ENCODE measurements around the gene GFER. TPM values are rescaled to one million over a fixed set of nuclear protein-coding genes. Genes with fewer than 3 reads are reported as not detected.

GFER gene
- total and polyA plus RNA-seq, 2 of the 8 experiments (the other 6 are each of a cell fraction or from before 2014, with no cell fraction given): 17.7 to 37.9 TPM

DNA sequence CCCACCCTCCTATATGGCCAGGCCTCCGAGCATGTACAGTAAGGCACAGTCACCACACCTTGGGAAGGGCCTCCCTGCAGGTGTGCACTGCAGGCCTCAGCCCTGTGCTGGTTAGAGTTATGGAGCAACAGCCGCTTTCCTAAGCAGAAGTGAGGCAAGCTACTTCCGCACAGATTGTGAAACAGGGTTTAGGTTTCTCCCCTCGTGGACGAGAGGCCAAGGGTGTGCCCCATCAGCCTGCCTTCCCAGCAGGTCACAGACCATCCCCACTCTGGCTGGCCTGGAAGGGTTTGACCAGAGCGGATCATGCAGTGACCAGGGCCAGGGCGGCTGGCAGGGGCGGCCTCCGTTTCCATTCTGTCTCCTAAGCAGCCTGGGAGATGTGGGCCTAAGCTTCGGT lies 45.7 kb upstream of the GFER start:
- Histone ChIP-seq H2BK20ac (ENCODE audit: low read length) (no peak overlapping the region), H3K9ac (replicated peaks in 1 of 4; ENCODE audit: extremely low read depth in 1 of 4, low read depth in 3 of 4, low read length in 3 of 4) (no peak overlapping the region), H3K79me1 (ENCODE audit: low read depth, low read length) (no peaks in the 10 kb centered on the region), H3K9me3 (ENCODE audit: insufficient read depth in 2 of 2, low read depth in 1 of 2, low read length in 1 of 2) (no peaks in the 10 kb centered on the region), H4K5ac (ENCODE audit: insufficient read length, low read depth, low read length) (no peak overlapping the region), H4K91ac (replicated peaks; ENCODE audit: insufficient read length, low read length) (no peak overlapping the region), H2BK12ac (ENCODE audit: low read depth, low read length) (no peak overlapping the region), H3K36me3 (ENCODE audit: control insufficient read depth in 2 of 4, insufficient read depth in 4 of 4, low read length in 3 of 4) (peaks cover 4 to 12% (median 8%) of the 10 kb centered on the region in 4 experiments; a peak in 5 of 8 replicates), H3K79me2 (ENCODE audit: control insufficient read depth in 1 of 2, insufficient read depth in 2 of 2, low read length in 2 of 2) (no peaks in the 10 kb centered on the region), H3K4ac (replicated peaks; ENCODE audit: insufficient read length, low read depth, low read length) (no peak overlapping the region), H3K4me3 (ENCODE audit: extremely low read depth in 1 of 4, insufficient read depth in 2 of 4, low read depth in 3 of 4, low read length in 4 of 4) (no peak overlapping the region), H4K20me1 (replicated peaks in 1 of 2; ENCODE audit: control insufficient read depth in 1 of 2, insufficient read depth in 2 of 2, low read length in 2 of 2) (peaks cover 0 to 4% of the 10 kb centered on the region in 2 experiments), H3K23ac (ENCODE audit: insufficient read length) (no peak overlapping the region), H2BK15ac (ENCODE audit: low read length) (no peak overlapping the region), H2BK5ac (ENCODE audit: low read depth, low read length) (no peak overlapping the region), H3K27ac (ENCODE audit: low read depth, low read length) (no peak overlapping the region), H3K14ac (ENCODE audit: insufficient read length) (no peak overlapping the region), H3K27me3 (replicated peaks in 1 of 4; ENCODE audit: control insufficient read depth in 3 of 4, extremely low read depth in 1 of 4, insufficient read depth in 3 of 4, low read length in 3 of 4) (peaks cover 0 to 2% (median 0%) of the 10 kb centered on the region in 4 experiments; a peak in 1 of 7 replicates), H2AFZ (ENCODE audit: low read length) (no peak overlapping the region), H2BK120ac (replicated peaks; ENCODE audit: low read depth, low read length) (no peak overlapping the region), H3K56ac (replicated peaks; ENCODE audit: insufficient read length, low read depth, low read length) (no peak overlapping the region), H3K4me2 (ENCODE audit: insufficient read depth in 1 of 2, low read depth in 2 of 2, low read length in 2 of 2) (no peak overlapping the region), H4K8ac (ENCODE audit: extremely low read depth, insufficient read depth, low read length) (no peak overlapping the region), H3K4me1 (replicated peaks in 1 of 4; ENCODE audit: control insufficient read depth in 3 of 4, insufficient read depth in 4 of 4, low read length in 3 of 4) (peaks cover 0 to 8% (median 6%) of the 10 kb centered on the region in 4 experiments; a peak in 5 of 7 replicates), H3K18ac (ENCODE audit: extremely low read depth, low read length) (no peak overlapping the region), H3K23me2 (ENCODE audit: low read depth, low read length) (peaks cover 6% of the 10 kb centered on the region; the same call in 1 of the 2 replicates), H2AK5ac (ENCODE audit: low read depth, low read length) (no peak overlapping the region)
- ChIA-PET POLR2A (ENCODE audit: partially characterized antibody) (interaction anchor here (0.8 to 11.7 kb wide), 2 partner anchors 22 to 111 kb away, joined by 3 to 336 read pairs; partner anchors contain the start of genes FAHD1, NDUFB10, RNF151 and RPL3L), CTCF (ENCODE audit: partially characterized antibody) (no interaction called here)
- DNase-seq (ENCODE audit: low read depth in 1 of 2, low spot score in 2 of 2): no peak
- no peak for TF ChIP-seq SIN3A (conservative IDR thresholded peaks at IDR 0.05 in 1 of 2, IDR thresholded peaks at IDR 0.05 in 1 of 2; ENCODE audit: low read depth in 1 of 2, low read length in 2 of 2)
- 90% methylated on average over 10 of the region's 10 CpGs; no CpG with 5 or more reads in 1 of the 2 experiments for WGBS, 2 experiments (ENCODE audit: extremely low coverage in 1 of 2, insufficient coverage in 1 of 2, insufficient read length in 1 of 2, insufficient replicate concordance in 2 of 2, low coverage in 1 of 2, low lambda C conversion rate in 2 of 2, missing lambda C conversion rate in 1 of 2)
- no peak for FAIRE-seq
